Measurements from ENCODE around the gene MOV10.

DNA sequence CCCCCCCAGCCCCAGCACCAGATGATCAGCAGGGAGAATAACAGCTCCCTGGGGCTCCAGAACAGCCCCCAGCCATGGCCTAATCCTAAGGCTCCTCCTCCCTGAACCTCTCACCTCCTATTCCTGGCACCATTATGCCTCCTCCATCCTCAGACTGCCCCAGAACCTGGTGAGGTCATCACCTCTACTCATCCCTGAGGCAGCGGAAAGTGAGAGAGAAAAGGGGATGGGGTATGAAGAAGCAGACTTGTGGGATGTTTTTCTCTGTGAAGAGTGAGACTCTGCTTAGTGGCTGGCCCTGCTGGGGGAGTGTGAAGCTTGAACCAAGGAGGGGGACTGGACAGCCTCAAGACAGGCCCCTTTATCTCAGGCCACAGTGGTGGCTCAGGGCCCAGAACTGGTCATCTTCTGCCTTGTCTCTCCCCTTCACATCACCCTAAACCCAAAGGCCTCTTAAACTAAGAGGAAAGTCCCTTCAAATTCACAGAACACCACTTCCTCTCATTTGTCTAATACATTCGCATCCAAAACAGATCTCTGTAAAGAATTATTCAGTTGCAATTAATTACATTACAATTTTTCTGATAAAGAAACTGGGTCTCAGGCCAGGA lies 42.9 kb downstream of the MOV10 start:
- TF ChIP-seq, protein P1, sequence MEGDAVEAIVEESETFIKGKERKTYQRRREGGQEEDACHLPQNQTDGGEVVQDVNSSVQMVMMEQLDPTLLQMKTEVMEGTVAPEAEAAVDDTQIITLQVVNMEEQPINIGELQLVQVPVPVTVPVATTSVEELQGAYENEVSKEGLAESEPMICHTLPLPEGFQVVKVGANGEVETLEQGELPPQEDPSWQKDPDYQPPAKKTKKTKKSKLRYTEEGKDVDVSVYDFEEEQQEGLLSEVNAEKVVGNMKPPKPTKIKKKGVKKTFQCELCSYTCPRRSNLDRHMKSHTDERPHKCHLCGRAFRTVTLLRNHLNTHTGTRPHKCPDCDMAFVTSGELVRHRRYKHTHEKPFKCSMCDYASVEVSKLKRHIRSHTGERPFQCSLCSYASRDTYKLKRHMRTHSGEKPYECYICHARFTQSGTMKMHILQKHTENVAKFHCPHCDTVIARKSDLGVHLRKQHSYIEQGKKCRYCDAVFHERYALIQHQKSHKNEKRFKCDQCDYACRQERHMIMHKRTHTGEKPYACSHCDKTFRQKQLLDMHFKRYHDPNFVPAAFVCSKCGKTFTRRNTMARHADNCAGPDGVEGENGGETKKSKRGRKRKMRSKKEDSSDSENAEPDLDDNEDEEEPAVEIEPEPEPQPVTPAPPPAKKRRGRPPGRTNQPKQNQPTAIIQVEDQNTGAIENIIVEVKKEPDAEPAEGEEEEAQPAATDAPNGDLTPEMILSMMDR (IDR thresholded peaks at IDR 0.05; ENCODE audit: extremely low read depth in 1 of 2, insufficient read depth in 1 of 2, low read depth in 1 of 2, low read length in 2 of 2) = no peak
- no peak for TF ChIP-seq POLR2AphosphoS5 (IDR thresholded peaks at IDR 0.05; ENCODE audit: insufficient read depth, low read depth, low read length)
- TF ChIP-seq POLR2A (IDR thresholded peaks at IDR 0.05; ENCODE audit: low read depth, low read length) = no peak
- TF ChIP-seq EZH2 (IDR thresholded peaks at IDR 0.05; ENCODE audit: borderline replicate concordance, low read depth, low read length, severe bottlenecking) = no peak
- TF ChIP-seq MYC (IDR thresholded peaks at IDR 0.05; ENCODE audit: low read depth, low read length) = no peak
